Motor neuron (in vitro differentiated cells): ENCODE measurements around the gene FRAT1. TPM values are rescaled to one million over a fixed set of nuclear protein-coding genes. Genes with fewer than 3 reads are reported as not detected.
"Not testable (repeated sequence)": the region's sequence is repeated elsewhere in the genome, so short reads cannot be mapped to it uniquely, and the experiment has no call there.

ENCODE experiments used
- ATAC-seq, 8 experiments: fragments of 200-7000 bp; cut with Tn5 transposase; replicated peaks in 6 of 8; 2 replicates each; pipeline ENCODE4 v1.8.0; 2021; ENCODE audit warnings: mild to moderate bottlenecking in 8 of 8, moderate library complexity in 8 of 8
- H3K27ac ChIP-seq, 2 donors: fragments of 250-450 bp; sonication (Bioruptor Pico); 2 replicates each; pipeline ENCODE4 v1.9.0; 2021; ENCODE audit warnings: antibody characterized with exemption in 2 of 2, mild to moderate bottlenecking in 2 of 2, moderate library complexity in 1 of 2
- H3K4me1 ChIP-seq, 2 donors: fragments of 250-450 bp; sonication (Bioruptor Pico); replicated peaks in 1 of 2; 2 replicates each; pipeline ENCODE4 v1.6.1; 2021; ENCODE audit warnings: antibody characterized with exemption in 2 of 2, mild to moderate bottlenecking in 2 of 2, moderate library complexity in 1 of 2
- H3K4me3 ChIP-seq, 5 donors: fragments of 250-450 bp; sonication (Bioruptor Pico); 2 replicates each; pipeline ENCODE4 v1.9.0; 2021; ENCODE audit warnings: antibody characterized with exemption in 5 of 5, mild to moderate bottlenecking in 5 of 5, moderate library complexity in 4 of 5
- WGBS, 10 experiments: fragments of 450-650 bp; shearing (Covaris generic); methylation state at CpG; one replicate each; pipeline ENCODE4 v1.0.0; 2022; 5-methylcytosine and 5-hydroxymethylcytosine counted together
- in situ Hi-C, 9 experiments: fragments of 400-800 bp; cut with MboI; loops; one replicate each; pipeline ENCODE4 v1.15.0; 2021; ENCODE audit warnings: low sequenced_read_pairs in 9 of 9, low pct_unique_long_range_greater_than_20kb in 2 of 9; ENCODE audit not compliant: unreplicated experiment in 9 of 9
- total RNA-seq, 8 experiments: library from RNA; unstranded; fragments of 300-600 nt; gene quantifications; 2 replicates each; pipeline versions ENCODE4 v1.2.3 to v1.2.4, GENCODE V29; 2022

The FRAT1 gene
- 1 to 10 TPM; 2.3 to 7.4 (median 3.7) TPM for total RNA-seq

DNA sequence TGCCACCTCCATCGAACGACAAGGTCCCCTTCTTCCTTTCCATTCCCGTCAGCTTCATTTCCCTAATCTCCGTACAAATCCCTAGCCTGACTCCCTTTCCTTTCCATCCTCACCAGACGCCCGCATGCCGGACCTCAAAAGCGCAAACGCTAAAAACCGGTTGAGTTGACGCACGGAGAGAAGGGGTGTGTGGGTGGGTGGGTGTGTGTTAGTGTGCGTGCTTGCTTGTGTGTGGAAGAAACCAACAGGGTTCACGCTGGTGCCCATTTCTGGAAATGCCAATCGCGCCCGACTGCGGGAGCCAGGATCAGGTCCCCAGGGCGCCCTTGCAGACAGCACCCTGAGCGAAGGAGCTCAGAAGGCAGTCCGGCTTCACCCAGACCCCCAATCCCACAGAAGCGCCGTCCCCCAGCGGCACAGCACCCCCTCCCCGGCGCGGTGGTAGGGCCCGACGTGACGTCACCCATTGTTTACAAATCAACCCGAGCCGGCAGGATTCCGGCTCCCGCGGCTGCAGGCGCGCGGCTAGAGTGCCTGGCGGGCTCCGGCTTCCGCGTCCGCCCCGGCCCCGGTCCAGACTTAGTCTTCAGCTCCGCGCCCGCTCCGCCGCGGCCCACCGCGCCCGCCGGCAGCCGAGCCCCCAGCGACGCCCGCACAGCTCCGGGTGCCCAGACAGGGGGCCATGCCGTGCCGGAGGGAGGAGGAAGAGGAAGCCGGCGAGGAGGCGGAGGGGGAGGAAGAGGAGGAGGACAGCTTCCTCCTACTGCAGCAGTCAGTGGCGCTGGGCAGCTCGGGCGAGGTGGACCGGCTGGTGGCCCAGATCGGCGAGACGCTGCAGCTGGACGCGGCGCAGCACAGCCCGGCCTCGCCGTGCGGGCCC is at the start of gene FRAT1:
FRAT1 (plus strand) TSS at position 500 of the 880 bp plus-strand sequence; CDS start at position 683, 183 bp downstream.
- in situ Hi-C loops, result no loop called here
- H3K4me1 ChIP-seq, result peaks cover 24% of the 10 kb centered on the region in 2 donors
- H3K27ac ChIP-seq, result peak within 1 kb of the TSS; percentile 99 to 100
- peak within 1 kb of the TSS; percentile 46 to 98 (median 97) for H3K4me3 ChIP-seq
- WGBS, 10 experiments, result 0 to 8% (median 1%) methylated on average over 1 to 9 of the region's 79 CpGs; no CpG with 5 or more reads in 4 of the 10 experiments
- ATAC-seq, result peak; percentile 79 to 89 (median 82)

- in situ Hi-C loops, result no loop called here
- ATAC-seq, result no peak
- Histone ChIP-seq H3K4me1 (peaks cover 0 to 3% of the 10 kb centered on the region in 2 donors), H3K4me3 (no peak overlapping the region), H3K27ac (no peak overlapping the region)
- WGBS, 10 experiments, result 55 to 100% (median 88%) methylated on average over 2 to 3 of the region's 3 CpGs
Observed at GRCh38 chr10:97270523-97271154, 48.4 kb upstream of the FRAT1 start.

- 83 to 100% (median 93%) methylated on average over 1 to 3 of the region's 3 CpGs; no CpG with 5 or more reads in 1 of the 10 experiments for WGBS, 10 experiments
- Histone ChIP-seq H3K4me1 (peaks cover 0 to 2% of the 10 kb centered on the region in 2 donors), H3K4me3 (no peak overlapping the region), H3K27ac (no peak overlapping the region)
- in situ Hi-C loops, result no loop called here
- ATAC-seq, result no peak
Observed at GRCh38 chr10:97273700-97274099, 45.4 kb upstream of the FRAT1 start.

GRCh38 chr10:97274828-97275227 is 44.2 kb upstream of the FRAT1 start:
- in situ Hi-C loops, result no loop called here
- Histone ChIP-seq H3K27ac (no peak overlapping the region), H3K4me1 (peaks cover 0 to 7% of the 10 kb centered on the region in 2 donors), H3K4me3 (no peak overlapping the region)
- no peak for ATAC-seq
- WGBS, 10 experiments, result 50 to 100% (median 91%) methylated on average over 1 to 3 of the region's 9 CpGs; no CpG with 5 or more reads in 4 of the 10 experiments

- 80% methylated on average over 1 of the region's 1 CpG; no CpG with 5 or more reads in 9 of the 10 experiments for WGBS, 10 experiments
- in situ Hi-C loops, result no loop called here
- Histone ChIP-seq H3K27ac (no peak overlapping the region), H3K4me3 (no peak overlapping the region), H3K4me1 (peaks cover 0 to 7% of the 10 kb centered on the region in 2 donors)
- no peak for ATAC-seq
Observed at GRCh38 chr10:97277551-97277950, 41.5 kb upstream of the FRAT1 start.

DNA sequence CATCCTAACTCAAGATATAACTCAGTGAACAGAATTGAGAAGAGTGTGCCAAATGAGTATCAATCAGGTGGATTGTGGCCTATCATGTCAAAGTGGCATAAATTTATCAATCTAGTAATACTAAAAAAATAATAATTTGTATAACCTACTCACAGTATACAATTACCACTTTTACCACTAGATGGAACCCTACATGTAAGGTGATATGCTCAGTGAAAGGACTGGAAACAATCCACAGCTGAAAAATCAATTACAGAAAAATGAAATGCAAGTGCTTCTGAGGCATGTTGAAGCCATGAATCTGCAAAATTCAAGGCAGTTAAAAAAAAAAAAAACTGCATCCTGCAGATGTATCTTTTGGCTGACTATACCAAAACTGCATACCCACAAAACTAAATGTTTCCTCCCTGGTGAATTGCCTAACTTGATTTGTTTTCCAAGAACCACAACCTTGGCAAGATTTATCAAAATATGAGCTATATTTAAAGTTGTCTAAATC is 40.5 kb upstream of the FRAT1 start:
- ATAC-seq, result peak; percentile 68 to 100 (median 83)
- in situ Hi-C loops, result no loop called here
- Histone ChIP-seq H3K4me3 (no peak overlapping the region), H3K27ac (no peak overlapping the region), H3K4me1 (peaks cover 0 to 7% of the 10 kb centered on the region in 2 donors)

DNA sequence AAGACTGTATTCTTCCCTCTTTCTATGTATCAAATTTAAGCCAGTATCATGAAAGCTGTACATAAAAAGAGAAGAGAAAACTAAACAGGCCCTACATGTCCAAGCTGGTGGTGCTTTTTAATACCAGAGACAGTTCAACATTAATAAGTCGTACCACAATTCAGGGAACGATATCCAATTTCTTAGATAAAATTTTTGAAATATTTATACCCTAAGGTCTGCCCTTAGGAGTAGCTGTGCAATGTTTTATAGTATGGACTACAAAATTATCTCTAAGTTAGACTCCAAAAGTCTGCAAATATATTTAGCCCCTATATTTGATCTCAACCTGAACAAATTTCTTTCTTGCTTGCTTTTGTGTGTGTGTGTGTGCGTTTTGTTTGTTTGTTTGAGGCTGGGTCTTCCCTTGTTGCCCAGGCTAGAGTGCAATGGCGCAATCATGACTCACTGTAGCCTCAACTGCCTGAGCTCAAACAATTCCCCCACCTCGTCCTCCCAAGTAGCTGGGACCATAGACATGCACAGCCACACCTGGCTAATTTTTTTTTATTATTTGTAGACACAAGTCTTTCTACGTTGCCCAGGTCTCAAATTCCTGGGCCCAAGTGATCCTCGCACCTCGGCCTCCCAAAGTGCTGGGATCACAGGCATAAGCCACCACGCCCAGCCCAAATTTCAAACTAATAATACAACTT is 39.8 kb upstream of the FRAT1 start:
- ATAC-seq, result no peak
- Histone ChIP-seq H3K27ac (no peak overlapping the region), H3K4me3 (no peak overlapping the region), H3K4me1 (peaks cover 0 to 7% of the 10 kb centered on the region in 2 donors)
- in situ Hi-C loops, result no loop called here
- 57 to 100% (median 80%) methylated on average over 1 to 9 of the region's 9 CpGs for WGBS, 10 experiments

- in situ Hi-C loops, result no loop called here
Observed at GRCh38 chr10:97280783-97281182, 38.3 kb upstream of the FRAT1 start.

DNA sequence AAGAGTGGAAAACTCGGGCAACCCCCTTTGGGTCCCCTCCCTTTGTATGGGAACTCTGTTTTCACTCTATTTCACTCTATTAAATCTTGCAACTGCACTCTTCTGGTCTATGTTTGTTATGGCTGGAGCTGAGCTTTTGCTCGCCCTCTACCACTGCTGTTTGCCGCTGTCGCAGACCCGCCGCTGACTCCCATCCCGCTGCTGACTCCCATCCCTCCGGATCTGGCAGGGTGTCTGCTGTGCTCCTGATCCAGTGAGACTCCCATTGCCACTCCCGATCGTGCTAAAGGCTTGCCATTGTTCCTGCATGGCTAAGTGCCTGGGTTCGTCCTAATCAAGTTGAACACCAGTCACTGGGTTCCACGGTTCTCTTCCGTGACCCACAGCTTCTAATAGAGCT is 29.0 kb upstream of the FRAT1 start:
- 0 to 100% (median 83%) methylated on average over 1 to 8 of the region's 13 CpGs; no CpG with 5 or more reads in 1 of the 10 experiments for WGBS, 10 experiments
- in situ Hi-C loops, H3K4me1 ChIP-seq, H3K4me3 ChIP-seq, H3K27ac ChIP-seq, ATAC-seq: not testable (repeated sequence)

More at GRCh38 chr10:97280783-97281182, 38.3 kb upstream of the FRAT1 start:
- no peak overlapping the region for H3K4me3 ChIP-seq
- ATAC-seq, result no peak
- no peak overlapping the region for H3K27ac ChIP-seq
- peaks cover 0 to 7% of the 10 kb centered on the region in 2 donors for H3K4me1 ChIP-seq
- 71 to 100% (median 93%) methylated on average over 1 to 3 of the region's 3 CpGs; no CpG with 5 or more reads in 1 of the 10 experiments for WGBS, 10 experiments

DNA sequence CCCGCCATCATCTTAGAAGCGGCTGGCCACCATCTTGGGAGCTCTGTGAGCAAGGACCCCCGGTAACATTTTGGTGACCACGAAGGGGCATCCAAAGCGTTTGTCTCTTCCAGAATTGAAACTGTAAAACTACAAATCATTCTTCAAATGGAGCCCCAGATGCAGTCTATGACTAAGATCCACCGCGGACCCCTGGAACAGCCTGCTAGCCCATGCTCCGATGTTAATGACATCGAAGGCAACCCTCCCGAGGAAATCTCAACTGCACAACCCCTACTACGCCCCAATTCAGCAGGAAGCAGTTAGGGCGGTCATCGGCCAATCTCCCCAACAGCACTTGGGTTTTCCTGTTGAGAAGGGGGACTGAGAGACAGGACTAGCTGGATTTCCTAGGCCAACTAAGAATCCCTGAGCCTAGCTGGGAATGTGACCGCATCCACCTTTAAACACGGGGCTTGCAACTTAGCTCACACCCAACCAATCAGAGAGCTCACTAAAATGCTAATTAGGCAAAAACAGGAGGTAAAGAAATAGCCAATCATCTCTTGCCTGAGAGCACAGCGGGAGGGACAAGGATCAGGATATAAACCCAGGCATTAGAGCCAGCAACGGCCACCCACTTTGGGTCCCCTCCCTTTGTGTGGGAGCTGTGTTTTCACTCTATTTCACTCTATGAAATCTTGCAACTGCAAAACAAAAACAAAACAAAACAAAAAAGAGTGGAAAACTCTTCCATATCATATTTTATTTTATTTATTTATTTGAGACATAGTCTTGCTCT is 28.3 kb upstream of the FRAT1 start:
- 62 to 100% (median 85%) methylated on average over 2 to 8 of the region's 17 CpGs; no CpG with 5 or more reads in 2 of the 10 experiments for WGBS, 10 experiments
- ATAC-seq, H3K4me1 ChIP-seq, H3K27ac ChIP-seq, in situ Hi-C loops: not testable (repeated sequence)
- peak overlapping the region in 3 of 5 donors; percentile 68 to 79 (median 78) for H3K4me3 ChIP-seq

GRCh38 chr10:97291357-97292096 is 27.5 kb upstream of the FRAT1 start:
- Histone ChIP-seq H3K4me1 (peaks cover 4 to 7% of the 10 kb centered on the region in 2 donors), H3K27ac (peak overlapping the region in 1 of 2 donors; percentile 87), H3K4me3 (peak overlapping the region; percentile 62 to 79 (median 75))
- WGBS, 10 experiments, result 0 to 54% (median 30%) methylated on average over 3 to 21 of the region's 25 CpGs
- in situ Hi-C loops, result no loop called here
- ATAC-seq, result peak in 3 of 8 experiments; percentile 3 to 6 (median 5)
